GM12878 (cell line): ENCODE measurements around the gene SDC1. TPM values are rescaled to one million over a fixed set of nuclear protein-coding genes. Genes with fewer than 3 reads are reported as not detected.

Experiments
- ATF7 ChIP-seq: fragments of 450-650 bp; IDR thresholded peaks from 2 replicates; pipeline ENCODE4 v1.6.1; 2016; ENCODE audit warnings: low read depth, mild to moderate bottlenecking
- BHLHE40 ChIP-seq, 2 experiments: fragments of 450-650 bp in 1 of 2; IDR thresholded peaks; 2 replicates each; pipeline ENCODE4 v1.6.1; 2011 to 2017; ENCODE audit warnings: low read depth in 2 of 2, borderline replicate concordance in 1 of 2, improper control_type of control experiment in 1 of 2, low read length in 1 of 2, mild to moderate bottlenecking in 1 of 2
- CBFB ChIP-seq: IDR thresholded peaks from 2 replicates; pipeline ENCODE4 v1.6.1; 2016; ENCODE audit warnings: antibody characterized with exemption, low read depth
- CHD2 ChIP-seq: IDR thresholded peaks from 2 replicates; pipeline ENCODE4 v1.6.1; 2011; ENCODE audit warnings: low read depth, low read length, improper control_type of control experiment, borderline replicate concordance
- ESRRA ChIP-seq: IDR thresholded peaks from 2 replicates; pipeline ENCODE4 v1.6.1; 2012; ENCODE audit warnings: mild to moderate bottlenecking, low read length, improper control_type of control experiment
- FOXM1 ChIP-seq: IDR thresholded peaks from 2 replicates; pipeline ENCODE4 v1.6.1; 2012; ENCODE audit warnings: low read depth, mild to moderate bottlenecking, inconsistent platforms, low read length, moderate library complexity
- HDAC6 ChIP-seq: fragments of 200-600 bp; sonication (generic); IDR thresholded peaks from one replicate; pipeline ENCODE4 v1.8.0; 2017; ENCODE audit warnings: antibody characterized with exemption; ENCODE audit not compliant: unreplicated experiment
- NFYA ChIP-seq: IDR thresholded peaks from 2 replicates; pipeline ENCODE4 v1.6.1; 2011; ENCODE audit warnings: low read depth, mild to moderate bottlenecking, low read length, improper control_type of control experiment, borderline replicate concordance
- NR2F1 ChIP-seq: fragments of 450-650 bp; conservative IDR thresholded peaks from 2 replicates; pipeline ENCODE4 v1.6.1; 2017; ENCODE audit warnings: mild to moderate bottlenecking
- NRF1 ChIP-seq: conservative IDR thresholded peaks from 2 replicates; pipeline ENCODE4 v1.6.1; 2011; ENCODE audit warnings: mild to moderate bottlenecking, low read depth, low read length, improper control_type of control experiment
- POLR2AphosphoS5 ChIP-seq: IDR thresholded peaks from 2 replicates; pipeline ENCODE4 v1.6.1; 2011; ENCODE audit warnings: mild to moderate bottlenecking, low read length, inconsistent platforms
- POU2F2 ChIP-seq: IDR thresholded peaks from 3 replicates; pipeline ENCODE4 v1.6.1; 2011; ENCODE audit warnings: low read depth, mild to moderate bottlenecking, low read length, borderline replicate concordance
- RCOR1 ChIP-seq: conservative IDR thresholded peaks from 2 replicates; pipeline ENCODE4 v1.6.1; 2012; ENCODE audit warnings: low read depth, low read length, improper control_type of control experiment
- ZNF217 ChIP-seq: fragments of 450-650 bp; IDR thresholded peaks from 2 replicates; pipeline ENCODE4 v1.6.1; 2017; ENCODE audit warnings: antibody characterized with exemption, mild to moderate bottlenecking
- ZNF622 ChIP-seq: fragments of 450-650 bp; IDR thresholded peaks from 2 replicates; pipeline ENCODE4 v1.6.1; 2017; ENCODE audit warnings: mild to moderate bottlenecking, inconsistent platforms
- polyA plus RNA-seq, 11 experiments: library from polyadenylated mRNA; depleted of rRNA in 4 of 11; unstranded in 6 of 11; stranded (reverse) in 5 of 11; fragments of >200 nt; fragmentation: Nextera tagmentation in 4 of 11; fragmentation: Illumina TruSeq in 1 of 11; extraction: Ambion mirVana in 4 of 11; extraction: Trizol in 1 of 11; gene quantifications; 1 replicate in 1 of 11; 2 replicates in 10 of 11; pipeline versions ENCODE4 v1.2.1 to v1.2.3, GENCODE V29; 2011 to 2016; ENCODE audit warnings: inconsistent platforms in 2 of 11, missing spikeins in 2 of 11, low read depth in 1 of 11
- total RNA-seq, 4 experiments: library from RNA; depleted of rRNA in 3 of 4; stranded (reverse); fragments of >200 nt in 3 of 4; fragmentation: Illumina TruSeq in 1 of 4; extraction: Trizol in 1 of 4; gene quantifications; 2 replicates each; pipeline versions ENCODE4 v1.2.1 to v1.2.3, GENCODE V29; 2013 to 2021
- TF ChIP-seq, protein P1 (sequence below): IDR thresholded peaks from 2 replicates; pipeline ENCODE4 v1.6.1; 2011; ENCODE audit warnings: low read depth, mild to moderate bottlenecking, low read length, moderate library complexity, borderline replicate concordance; ENCODE audit errors: extremely low read depth
- TF ChIP-seq, protein P2 (sequence below): fragments of 450-650 bp; IDR thresholded peaks from 2 replicates; pipeline ENCODE4 v1.6.1; 2017; ENCODE audit warnings: mild to moderate bottlenecking, moderate library complexity
- TF ChIP-seq, protein P3 (sequence below): fragments of 450-650 bp; formaldehyde crosslinking; IDR thresholded peaks from 2 replicates; pipeline ENCODE4 v1.4.0; 2022; ENCODE audit warnings: mild to moderate bottlenecking, moderate library complexity
- TF ChIP-seq, protein P4 (sequence below): IDR thresholded peaks from 2 replicates; pipeline ENCODE4 v1.6.1; 2011; ENCODE audit warnings: mild to moderate bottlenecking, low read depth, low read length, moderate library complexity; ENCODE audit not compliant: insufficient replicate concordance

SDC1 gene
- total and polyA plus RNA-seq, 10 of the 15 experiments (the other 5 are each of a cell fraction or from before 2014, with no cell fraction given) = 0.85 to 36.8 (median 23.7) TPM

DNA sequence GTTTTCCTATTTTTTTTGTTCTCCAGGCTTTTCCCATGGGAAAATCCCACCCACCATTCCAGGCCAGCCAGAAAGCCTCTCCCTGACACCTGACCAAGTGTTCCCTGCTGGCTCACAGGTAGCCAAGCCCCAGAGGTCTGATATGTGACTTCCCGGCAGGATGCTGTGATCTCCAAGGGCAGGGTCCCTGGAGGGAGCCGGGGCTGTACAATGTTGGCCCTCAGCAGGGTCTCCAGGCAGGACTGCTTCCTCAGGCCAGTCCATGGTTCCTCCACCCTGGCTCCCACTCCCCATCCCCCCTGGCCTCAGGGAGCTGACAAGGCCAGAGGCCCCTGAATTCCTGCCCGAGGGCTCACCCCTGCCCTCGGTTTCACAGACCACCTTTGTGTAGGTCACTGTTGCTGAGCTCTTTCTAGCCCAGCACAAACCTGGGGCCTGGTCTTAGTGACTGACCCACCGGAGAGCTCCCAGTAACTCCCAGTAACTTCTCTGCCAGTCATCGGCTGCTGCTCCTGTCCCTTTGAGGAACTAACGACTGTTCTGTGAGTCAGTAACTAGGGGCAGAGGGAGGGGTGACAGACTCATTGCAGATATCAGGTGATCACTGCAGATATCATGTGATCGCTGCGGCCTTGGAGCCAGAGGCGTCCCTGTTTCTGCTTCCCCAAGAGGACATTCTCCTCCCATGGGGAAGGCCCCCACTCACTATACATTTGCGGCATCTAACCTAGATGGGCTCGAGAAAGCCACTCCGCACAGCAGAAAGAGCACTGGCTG lies 38.7 kb downstream of the SDC1 start (continued):
- TF ChIP-seq, protein P1, sequence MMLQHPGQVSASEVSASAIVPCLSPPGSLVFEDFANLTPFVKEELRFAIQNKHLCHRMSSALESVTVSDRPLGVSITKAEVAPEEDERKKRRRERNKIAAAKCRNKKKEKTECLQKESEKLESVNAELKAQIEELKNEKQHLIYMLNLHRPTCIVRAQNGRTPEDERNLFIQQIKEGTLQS = peak; percentile 61; the same call in 1 of the 2 replicates
- TF ChIP-seq NRF1 = no peak
- no peak for TF ChIP-seq NR2F1
- TF ChIP-seq CBFB = no peak
- TF ChIP-seq, protein P2, sequence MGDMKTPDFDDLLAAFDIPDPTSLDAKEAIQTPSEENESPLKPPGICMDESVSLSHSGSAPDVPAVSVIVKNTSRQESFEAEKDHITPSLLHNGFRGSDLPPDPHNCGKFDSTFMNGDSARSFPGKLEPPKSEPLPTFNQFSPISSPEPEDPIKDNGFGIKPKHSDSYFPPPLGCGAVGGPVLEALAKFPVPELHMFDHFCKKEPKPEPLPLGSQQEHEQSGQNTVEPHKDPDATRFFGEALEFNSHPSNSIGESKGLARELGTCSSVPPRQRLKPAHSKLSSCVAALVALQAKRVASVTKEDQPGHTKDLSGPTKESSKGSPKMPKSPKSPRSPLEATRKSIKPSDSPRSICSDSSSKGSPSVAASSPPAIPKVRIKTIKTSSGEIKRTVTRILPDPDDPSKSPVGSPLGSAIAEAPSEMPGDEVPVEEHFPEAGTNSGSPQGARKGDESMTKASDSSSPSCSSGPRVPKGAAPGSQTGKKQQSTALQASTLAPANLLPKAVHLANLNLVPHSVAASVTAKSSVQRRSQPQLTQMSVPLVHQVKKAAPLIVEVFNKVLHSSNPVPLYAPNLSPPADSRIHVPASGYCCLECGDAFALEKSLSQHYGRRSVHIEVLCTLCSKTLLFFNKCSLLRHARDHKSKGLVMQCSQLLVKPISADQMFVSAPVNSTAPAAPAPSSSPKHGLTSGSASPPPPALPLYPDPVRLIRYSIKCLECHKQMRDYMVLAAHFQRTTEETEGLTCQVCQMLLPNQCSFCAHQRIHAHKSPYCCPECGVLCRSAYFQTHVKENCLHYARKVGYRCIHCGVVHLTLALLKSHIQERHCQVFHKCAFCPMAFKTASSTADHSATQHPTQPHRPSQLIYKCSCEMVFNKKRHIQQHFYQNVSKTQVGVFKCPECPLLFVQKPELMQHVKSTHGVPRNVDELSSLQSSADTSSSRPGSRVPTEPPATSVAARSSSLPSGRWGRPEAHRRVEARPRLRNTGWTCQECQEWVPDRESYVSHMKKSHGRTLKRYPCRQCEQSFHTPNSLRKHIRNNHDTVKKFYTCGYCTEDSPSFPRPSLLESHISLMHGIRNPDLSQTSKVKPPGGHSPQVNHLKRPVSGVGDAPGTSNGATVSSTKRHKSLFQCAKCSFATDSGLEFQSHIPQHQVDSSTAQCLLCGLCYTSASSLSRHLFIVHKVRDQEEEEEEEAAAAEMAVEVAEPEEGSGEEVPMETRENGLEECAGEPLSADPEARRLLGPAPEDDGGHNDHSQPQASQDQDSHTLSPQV = no peak
- no peak for TF ChIP-seq RCOR1
- no peak for TF ChIP-seq ZNF622
- TF ChIP-seq HDAC6 = no peak
- TF ChIP-seq CHD2 = no peak
- TF ChIP-seq NFYA = no peak
- TF ChIP-seq FOXM1 = no peak
- TF ChIP-seq, protein P3, sequence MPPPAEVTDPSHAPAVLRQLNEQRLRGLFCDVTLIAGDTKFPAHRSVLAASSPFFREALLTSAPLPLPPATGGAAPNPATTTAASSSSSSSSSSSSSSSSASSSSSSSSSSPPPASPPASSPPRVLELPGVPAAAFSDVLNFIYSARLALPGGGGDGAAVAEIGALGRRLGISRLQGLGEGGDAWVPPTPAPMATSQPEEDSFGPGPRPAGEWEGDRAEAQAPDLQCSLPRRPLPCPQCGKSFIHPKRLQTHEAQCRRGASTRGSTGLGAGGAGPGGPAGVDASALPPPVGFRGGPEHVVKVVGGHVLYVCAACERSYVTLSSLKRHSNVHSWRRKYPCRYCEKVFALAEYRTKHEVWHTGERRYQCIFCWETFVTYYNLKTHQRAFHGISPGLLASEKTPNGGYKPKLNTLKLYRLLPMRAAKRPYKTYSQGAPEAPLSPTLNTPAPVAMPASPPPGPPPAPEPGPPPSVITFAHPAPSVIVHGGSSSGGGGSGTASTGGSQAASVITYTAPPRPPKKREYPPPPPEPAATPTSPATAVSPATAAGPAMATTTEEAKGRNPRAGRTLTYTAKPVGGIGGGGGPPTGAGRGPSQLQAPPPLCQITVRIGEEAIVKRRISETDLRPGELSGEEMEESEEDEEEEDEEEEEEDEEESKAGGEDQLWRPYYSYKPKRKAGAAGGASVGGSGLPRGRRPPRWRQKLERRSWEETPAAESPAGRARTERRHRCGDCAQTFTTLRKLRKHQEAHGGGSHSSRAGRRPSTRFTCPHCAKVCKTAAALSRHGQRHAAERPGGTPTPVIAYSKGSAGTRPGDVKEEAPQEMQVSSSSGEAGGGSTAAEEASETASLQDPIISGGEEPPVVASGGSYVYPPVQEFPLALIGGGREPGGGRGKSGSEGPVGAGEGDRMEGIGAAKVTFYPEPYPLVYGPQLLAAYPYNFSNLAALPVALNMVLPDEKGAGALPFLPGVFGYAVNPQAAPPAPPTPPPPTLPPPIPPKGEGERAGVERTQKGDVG (CRISPR knock-in tag) = no peak
- TF ChIP-seq, protein P4, sequence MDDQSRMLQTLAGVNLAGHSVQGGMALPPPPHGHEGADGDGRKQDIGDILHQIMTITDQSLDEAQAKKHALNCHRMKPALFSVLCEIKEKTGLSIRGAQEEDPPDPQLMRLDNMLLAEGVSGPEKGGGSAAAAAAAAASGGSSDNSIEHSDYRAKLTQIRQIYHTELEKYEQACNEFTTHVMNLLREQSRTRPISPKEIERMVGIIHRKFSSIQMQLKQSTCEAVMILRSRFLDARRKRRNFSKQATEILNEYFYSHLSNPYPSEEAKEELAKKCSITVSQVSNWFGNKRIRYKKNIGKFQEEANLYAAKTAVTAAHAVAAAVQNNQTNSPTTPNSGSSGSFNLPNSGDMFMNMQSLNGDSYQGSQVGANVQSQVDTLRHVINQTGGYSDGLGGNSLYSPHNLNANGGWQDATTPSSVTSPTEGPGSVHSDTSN = peak; percentile 80
- peak; percentile 39; the same call in 1 of the 2 replicates for TF ChIP-seq ATF7
- TF ChIP-seq ZNF217 = no peak
- TF ChIP-seq POLR2AphosphoS5 = no peak
- no peak for TF ChIP-seq POU2F2
- no peak for TF ChIP-seq ESRRA
- TF ChIP-seq BHLHE40 (IDR thresholded peaks at IDR 0.05; ENCODE audit: borderline replicate concordance in 1 of 2, low read depth in 2 of 2, low read length in 1 of 2) = 0 out of 4 replicates have a peak, but pooled peaks of 1 of the 2 experiments have one; percentile 15
